HG03045 (cell line): ENCODE data around the gene GATA1.

Experiments used
- ATAC-seq: cut with Tn5 transposase; IDR thresholded peaks from one replicate; pipeline ENCODE4 v1.9.1; 2021; ENCODE audit warnings: mild to moderate bottlenecking, moderate library complexity; ENCODE audit not compliant: unreplicated experiment

GATA1 gene

GRCh38 chrX:48784726-48785125 lies 1.7 kb upstream of the GATA1 start:
- no peak for ATAC-seq

- no peak for ATAC-seq
Observed at GRCh38 chrX:48785186-48785539, 1.2 kb upstream of the GATA1 start.

- ATAC-seq: no peak
Observed at GRCh38 chrX:48785540-48786214, 713 bp upstream of the GATA1 start.

DNA sequence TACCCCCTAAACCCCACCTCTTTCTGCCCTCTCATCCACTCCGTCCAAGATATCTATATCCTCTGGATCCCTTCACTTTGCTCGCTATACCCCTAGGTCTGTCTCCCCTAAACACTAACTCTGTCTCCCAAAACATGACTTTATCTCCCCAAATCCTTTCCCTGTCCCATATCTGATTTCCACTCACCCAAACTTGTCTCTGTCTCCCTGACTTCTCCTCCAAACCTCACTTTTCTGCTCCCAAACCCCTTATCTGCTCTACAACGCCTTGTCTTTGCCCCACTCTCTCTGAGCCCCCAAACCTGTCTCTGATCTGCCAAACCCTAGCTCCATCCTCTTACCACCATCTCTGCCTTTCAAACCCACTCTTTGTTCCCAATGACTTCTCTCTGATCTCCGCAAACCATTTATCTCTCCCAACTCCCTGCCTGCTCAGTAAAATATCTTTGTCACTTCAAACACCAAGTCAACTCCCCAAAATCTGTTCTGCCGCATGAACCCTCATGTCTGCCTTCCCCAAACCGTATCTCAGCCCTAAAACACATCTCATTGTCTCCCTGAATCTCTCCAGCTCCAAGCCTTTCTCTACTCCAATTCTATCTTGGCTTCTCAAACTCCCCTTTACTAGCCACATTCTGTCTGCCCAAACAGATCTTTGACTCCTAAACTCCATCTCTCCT lies 575 bp downstream of the GATA1 start:
- ATAC-seq: no peak

DNA sequence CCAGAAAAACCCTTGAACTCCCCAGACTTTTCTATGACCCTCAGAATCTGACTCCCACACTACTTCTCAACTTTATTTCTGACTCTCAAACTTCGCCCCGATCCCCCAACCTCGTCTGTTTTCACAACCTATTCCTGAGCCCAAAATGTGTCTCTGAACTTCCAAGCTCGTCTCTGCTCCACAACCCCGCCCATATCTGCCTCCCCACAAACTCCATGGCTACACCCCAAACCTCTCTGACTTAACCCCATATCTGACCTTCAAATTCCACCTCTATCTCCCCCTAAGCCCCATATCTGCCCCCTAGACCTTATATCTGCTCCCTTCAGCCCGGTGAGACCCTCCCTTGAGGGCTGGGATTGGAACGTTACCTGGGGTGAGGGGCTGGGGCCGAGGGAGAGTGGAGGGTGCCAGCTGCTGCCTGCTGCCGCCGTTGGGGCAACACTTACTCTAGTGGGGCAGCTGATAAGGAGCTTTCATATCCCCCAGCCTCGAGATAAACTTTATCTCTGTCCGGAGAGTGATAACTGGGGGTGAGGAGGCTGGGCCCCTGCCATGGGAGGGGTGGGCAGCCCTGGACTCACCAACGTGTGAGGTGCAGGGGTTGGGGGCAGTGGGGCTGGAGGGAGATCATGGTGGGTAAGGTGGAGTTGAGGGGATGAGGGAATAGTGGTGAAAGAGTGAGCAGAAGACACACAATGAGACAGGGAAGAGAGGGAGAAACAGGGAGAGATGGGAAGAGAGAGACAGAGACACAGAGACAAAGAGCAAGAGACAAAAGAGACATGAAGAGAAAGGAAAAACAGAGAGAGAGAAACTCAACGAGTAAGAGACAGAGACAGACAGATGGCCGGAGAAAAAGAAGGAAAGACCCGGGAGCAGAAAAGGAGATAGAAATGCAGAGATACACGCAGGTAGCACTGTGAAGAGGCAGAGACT lies 1.4 kb downstream of the GATA1 start:
- ATAC-seq: no peak

GRCh38 chrX:48789366-48790220 lies 3.2 kb downstream of the GATA1 start:
- ATAC-seq: no peak

DNA sequence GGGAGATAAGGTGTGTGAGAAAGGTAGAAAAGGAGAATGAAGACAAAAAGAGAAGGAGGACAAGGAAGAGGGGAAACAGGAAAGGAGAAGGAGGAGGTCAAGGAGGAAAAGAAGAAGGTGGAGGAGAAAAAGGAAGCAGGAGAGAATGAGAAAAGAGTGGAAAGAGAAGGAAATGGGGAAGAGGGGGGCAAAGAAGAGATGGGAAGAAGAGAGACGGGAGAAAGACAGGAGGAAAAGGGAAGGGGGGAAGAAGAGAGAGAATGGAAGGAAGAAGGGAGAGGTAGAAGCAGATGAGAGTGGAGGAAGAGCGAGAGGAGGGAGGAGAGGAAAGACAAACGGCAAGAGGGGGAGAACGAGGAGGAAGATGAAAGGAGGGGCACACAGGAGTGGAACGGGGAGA lies 4.1 kb downstream of the GATA1 start:
- ATAC-seq: no peak

DNA sequence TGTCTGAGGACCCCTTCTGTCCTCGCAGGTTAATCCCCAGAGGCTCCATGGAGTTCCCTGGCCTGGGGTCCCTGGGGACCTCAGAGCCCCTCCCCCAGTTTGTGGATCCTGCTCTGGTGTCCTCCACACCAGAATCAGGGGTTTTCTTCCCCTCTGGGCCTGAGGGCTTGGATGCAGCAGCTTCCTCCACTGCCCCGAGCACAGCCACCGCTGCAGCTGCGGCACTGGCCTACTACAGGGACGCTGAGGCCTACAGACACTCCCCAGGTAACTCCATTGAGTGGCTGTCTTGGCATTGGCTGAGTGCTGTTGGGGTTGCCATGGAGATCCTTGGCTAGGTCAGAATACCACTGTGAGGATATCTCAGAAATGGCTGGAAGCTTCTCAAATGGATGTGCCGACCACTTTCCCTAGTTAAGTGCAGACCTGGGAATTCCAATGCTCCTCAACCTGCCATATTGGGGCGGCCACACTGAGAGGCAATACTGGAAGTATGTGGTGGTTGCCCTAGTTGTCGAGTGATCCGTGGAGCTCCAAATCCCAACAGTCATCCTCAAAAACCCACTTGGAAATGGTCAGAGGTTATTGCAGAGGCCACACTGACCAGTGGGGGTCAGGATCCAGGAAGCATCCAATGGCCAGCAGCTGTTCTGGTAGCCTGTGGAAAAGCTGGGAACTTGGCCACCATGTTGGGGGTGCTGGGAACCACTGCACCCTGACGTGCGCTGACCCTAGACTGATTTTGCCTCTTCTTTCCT lies 4.9 kb downstream of the GATA1 start:
- no peak for ATAC-seq

DNA sequence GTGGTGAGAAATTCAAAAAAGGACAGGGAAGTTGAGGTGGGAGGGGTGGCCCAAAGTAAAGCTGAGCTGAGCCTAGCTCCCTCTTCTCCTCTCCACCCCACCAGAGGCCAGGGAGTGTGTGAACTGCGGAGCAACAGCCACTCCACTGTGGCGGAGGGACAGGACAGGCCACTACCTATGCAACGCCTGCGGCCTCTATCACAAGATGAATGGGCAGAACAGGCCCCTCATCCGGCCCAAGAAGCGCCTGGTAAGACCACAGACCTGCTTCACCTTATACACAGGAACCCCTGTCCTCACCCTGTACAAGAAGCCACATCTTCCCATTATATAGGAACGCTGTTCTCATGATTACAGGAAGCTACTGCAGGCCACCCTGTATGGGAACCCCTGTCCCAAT lies 5.8 kb downstream of the GATA1 start:
- ATAC-seq: no peak

- no peak for ATAC-seq
Observed at GRCh38 chrX:48793935-48794334, 7.5 kb downstream of the GATA1 start.

- no peak for ATAC-seq
Observed at GRCh38 chrX:48794340-48794910, 8.0 kb downstream of the GATA1 start.

- ATAC-seq: no peak
Observed at GRCh38 chrX:48794911-48795515, 8.6 kb downstream of the GATA1 start.

DNA sequence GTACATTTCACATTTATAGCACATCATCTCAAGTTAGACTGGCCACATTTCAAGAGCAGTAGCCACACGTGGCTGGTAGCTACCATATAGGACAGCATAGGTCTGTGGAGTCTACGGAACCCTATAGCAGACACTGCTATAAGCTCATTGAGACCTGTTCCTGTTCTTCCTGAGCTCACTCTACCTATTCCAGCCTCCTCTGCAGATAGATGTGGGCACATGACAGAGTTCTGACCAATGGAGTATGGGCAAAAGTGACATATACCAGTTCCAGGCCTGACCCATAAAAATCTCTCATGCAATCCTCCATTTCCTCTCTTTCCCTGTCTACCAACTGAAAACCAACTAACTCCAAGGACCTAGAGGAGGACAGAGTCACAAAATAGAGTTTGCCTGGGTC lies 11.9 kb downstream of the GATA1 start:
- no peak for ATAC-seq

DNA sequence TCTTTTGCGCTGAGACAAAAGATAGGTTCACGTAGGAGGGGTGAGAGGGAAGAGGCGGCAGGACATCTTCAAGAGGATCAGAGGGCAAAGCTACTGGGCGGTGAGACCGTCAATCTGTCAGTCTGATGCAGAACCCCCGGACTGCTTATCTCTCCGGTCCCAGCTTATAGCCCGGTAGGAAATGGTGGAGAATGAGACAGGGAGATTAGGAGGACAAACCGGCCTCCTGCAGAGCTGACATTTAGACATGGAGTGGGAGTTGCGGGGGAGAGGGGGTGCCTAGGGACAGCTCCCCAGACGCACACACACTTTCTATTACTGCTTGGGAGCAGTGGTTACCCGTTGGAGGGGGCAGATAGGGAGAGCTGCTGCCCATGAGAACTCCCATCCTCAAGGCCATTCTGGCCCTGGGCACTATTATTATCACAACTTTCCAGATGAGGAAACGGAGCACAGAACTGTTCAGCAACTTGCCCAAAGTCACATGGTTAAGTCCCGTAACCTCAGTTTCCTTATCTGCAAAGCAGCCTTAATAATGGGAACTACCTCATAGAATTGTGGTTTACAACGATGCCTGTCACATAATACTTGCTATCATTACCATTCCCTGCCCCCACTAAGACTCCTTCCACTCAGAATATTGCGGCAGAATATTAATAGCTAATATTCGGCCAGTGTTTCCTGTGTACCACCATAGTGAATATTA lies 14.3 kb downstream of the GATA1 start:
- ATAC-seq: no peak

DNA sequence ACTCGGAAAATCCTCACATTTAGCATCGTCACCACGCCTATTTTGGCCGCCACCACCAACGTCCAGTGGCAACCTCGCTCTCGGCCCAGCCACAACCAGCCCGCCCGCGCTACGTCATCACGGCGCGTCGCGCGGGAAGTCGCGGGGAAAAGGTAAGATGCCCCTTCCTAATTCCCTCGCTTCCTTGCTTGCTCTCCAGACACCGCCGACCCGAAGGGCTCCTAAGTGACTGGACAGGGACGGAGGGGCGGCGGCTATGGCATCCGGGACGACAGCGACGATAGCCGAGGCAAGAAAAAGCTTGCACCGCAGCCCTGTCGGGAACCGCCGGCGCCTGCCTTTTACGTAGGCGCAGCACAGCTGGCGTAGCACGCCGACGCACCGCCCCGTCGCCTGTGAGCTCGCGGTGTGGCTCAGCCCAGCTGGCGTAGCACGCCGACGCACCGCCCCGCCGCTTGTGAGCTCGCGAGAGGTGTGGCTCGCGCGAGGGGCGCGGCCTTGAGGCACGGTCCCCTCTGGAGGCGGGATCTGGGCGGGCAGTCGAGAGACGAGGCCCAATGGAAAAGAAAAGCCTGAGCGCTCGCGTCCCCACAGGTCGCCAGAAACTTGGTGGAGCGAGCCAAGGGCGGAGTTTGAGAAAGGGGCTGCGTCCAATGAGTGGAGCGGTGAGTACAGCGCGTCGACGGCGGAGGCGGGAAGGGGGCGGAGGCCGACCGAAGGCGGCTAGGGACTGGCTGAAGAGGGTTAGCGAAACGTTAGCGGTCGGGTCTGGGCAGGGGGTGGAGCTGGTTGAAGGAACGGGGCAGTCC lies 15.1 kb downstream of the GATA1 start, which contains the start of gene HDAC6:
Gene HDAC6, plus strand, starts transcription at position 788 of the 809 bp plus-strand sequence. CDS start 626 bp downstream, outside the sequence.
- peak; percentile 90 for ATAC-seq

DNA sequence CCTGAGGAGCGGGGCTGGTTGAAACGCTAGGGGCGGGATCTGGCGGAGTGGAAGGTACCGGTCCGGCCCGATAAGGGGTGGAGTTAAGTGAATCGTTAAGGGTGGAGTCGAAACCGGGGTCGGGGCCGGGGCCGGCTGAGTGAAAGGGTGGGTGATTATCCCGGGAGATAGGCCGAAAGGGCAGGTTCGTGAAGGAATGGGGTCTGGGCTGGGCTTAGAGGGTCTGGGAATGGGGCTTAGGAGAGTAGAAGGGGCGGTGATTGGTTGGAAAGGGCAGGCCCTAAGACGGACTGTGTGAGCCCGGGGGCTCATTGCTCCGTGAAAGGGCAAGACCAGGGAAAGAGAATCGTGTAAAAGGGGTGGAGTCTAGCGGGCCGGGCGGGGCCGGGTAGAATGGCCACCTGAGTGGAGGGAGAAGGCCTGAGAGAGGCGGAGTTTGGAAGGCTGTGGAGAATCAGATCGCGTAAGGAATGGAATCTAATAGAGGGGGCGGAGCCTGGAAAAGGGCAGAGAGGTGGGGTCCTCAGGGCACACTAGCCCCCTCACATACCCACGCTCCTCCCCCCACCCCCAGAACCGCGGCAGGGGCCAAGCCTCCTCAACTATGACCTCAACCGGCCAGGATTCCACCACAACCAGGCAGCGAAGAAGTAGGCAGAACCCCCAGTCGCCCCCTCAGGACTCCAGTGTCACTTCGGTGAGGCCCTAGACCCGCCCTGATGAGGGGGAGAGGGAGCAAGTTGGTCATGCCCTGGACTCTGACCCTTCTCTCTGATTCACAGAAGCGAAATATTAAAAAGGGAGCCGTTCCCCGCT lies 15.9 kb downstream of the GATA1 start:
- peak; percentile 36 for ATAC-seq

GRCh38 chrX:48802905-48803200 lies 16.5 kb downstream of the GATA1 start:
- no peak for ATAC-seq
